NCI-H510A treated with DMSO at 0.1 percent for 48 hours (cell line): ENCODE measurements around the gene CRYGD.
"Not testable (repeated sequence)": the region's sequence is repeated elsewhere in the genome, so short reads cannot be mapped to it uniquely, and the experiment has no call there.

ENCODE experiments used
- DNase-seq: peaks from one replicate; lab custom pipeline; 2025; lab: John Stamatoyannopoulos, UW

Gene CRYGD

DNA sequence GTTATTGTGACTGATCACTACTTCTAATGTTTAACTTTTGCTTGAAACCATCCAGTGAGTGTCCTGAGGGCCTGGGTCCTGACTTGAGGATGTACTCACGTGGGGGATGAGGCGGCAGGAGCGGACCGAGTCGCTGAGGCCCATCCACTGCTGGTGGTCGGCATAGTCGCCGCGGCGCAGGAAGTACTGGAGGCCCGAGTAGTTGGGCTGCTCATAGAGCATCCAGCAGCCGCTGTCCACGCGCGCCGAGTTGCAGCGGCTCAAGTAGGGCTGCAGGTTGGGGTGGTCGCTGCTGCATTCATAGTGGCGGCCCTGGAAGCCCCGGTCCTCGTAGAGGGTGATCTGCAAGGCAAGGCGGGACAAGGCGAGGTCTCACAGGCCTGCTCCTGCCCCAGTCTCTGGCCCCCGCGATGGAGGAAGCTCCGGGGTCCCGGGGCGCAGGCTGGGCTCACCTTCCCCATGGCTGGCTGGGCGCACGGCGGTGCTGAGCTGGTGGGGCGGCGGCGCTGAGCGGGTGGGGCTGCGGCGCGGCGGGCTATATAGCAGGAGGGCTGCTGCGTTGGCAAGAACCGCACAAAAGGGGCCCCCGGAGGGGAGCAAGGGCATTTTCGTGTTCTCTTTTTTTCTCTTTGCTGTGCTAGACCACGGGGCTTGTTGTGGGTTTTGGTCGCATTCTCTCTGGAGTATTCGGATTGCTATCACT, at the start of gene CRYGD:
TSS of gene CRYGD (minus strand) at position 512 of the 703 bp plus-strand sequence. CDS start at position 461, 51 bp downstream.
- not testable (repeated sequence) for DNase-seq

- DNase-seq = no peak
Observed at GRCh38 chr2:208172125-208172524, 47.8 kb upstream of the CRYGD start.

GRCh38 chr2:208164951-208165755, 40.8 kb upstream of the CRYGD start:
- no peak for DNase-seq

DNA sequence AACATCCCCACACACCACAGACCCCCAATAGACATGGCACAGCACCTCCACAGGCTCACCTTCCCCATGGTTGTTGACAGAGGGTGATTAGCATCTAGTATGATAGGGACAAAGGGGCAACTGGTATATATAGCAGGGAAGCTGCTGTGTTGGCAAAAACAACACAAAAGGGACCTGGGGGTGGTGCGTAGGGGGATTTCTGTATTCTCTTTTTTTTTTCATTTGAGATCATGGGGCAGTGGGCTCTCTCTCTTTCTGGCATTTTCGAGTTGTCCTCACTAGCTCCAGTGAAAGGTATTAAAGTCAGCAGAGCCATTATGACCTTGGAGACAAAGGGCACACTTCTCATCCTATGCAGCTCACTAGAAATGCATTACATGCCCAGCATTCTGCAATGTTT, 39.2 kb upstream of the CRYGD start, which contains the start of gene CRYGA:
TSS of gene CRYGA (minus strand) at position 101 of the 400 bp plus-strand sequence. CDS start at position 68, 33 bp downstream.
- no peak for DNase-seq

GRCh38 chr2:208156439-208156838, 32.1 kb upstream of the CRYGD start:
- no peak for DNase-seq

DNA sequence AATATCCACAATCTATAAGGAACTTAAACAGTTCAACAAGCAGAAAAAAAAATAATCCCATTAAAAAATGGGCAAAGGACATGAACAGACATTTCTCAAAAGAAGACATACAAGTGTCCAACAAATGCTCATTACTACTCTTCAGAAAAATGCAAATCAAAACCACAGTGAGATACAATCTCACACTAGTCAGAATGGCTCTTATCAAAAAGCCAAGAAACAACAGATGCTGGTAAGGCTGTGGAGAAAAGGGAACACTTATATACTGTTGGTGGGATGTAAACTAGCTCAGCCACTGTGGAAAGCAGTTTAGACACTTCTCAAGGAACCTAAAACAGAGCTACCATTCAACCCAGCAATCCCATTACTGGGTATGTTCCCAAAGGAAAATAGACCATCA, 28.8 kb upstream of the CRYGD start:
- DNase-seq = no peak

DNA sequence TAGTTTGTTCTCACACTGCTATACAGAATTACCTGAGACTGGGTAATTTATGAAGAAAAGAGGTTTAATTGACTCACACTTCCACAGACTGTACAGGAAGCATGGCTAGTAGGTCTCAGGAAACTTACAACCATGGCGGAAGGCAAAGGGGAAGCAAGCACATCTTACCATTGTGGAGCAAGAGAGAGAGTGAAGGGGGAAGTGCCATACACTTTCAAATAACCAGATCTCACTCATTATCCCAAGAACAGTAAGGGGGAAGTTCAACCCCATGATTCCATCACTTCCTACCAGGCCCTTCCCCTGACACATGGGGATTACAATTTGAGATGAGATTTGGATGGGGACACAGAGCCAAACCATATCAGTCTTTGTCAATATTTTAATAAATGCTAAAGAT, 26.6 kb upstream of the CRYGD start:
- DNase-seq = no peak

DNA sequence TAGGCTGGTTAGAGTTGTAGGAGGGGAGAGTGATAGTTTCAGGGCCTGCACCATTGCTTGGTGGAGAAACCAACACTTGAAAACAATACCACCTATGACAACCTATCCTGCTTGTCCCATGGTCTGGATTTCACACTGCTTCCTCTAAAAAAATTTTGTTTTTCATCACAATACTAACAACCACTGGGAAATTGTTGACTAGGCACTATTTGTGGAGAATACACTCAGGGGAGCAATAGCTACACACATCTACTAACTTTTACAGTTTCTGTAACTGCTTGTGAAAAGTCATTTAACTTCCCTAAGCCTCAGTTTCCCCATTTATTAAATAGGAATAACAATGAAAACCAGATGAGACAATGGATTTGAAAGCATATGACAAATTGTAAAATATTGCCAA, 25.8 kb upstream of the CRYGD start:
- no peak for DNase-seq

- DNase-seq = no peak
Observed at GRCh38 chr2:208148803-208149202, 24.5 kb upstream of the CRYGD start.

- DNase-seq = no peak
Observed at GRCh38 chr2:208147759-208148158, 23.4 kb upstream of the CRYGD start.

DNA sequence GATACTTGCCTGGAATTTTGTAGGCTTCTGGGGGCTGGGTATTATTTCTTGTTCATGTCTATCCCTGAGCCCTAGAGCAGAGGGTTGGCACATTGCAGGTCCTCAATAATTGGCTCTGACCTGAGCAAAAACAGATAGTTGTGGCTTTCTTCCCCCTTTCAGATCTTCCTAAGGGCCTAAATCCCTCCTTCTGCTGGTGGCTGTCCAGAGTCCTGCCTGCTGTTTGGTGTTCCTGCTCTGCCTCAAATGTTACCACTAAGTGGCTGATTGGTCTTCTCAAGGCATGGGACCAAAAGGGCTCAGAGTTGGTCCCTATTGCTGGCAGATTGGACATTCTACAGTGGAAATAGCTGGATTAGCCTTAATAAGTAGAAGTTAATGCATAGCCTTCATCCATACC, 22.7 kb upstream of the CRYGD start:
- no peak for DNase-seq

- DNase-seq = no peak
Observed at GRCh38 chr2:208146006-208146405, 21.7 kb upstream of the CRYGD start, which contains the start of gene CRYGB. CRYGB (minus strand) TSS chr2:208146158; CDS start chr2:208146120, 38 bp downstream.

- DNase-seq = peak; percentile 37
Observed at GRCh38 chr2:208142925-208143799, 18.8 kb upstream of the CRYGD start.

DNA sequence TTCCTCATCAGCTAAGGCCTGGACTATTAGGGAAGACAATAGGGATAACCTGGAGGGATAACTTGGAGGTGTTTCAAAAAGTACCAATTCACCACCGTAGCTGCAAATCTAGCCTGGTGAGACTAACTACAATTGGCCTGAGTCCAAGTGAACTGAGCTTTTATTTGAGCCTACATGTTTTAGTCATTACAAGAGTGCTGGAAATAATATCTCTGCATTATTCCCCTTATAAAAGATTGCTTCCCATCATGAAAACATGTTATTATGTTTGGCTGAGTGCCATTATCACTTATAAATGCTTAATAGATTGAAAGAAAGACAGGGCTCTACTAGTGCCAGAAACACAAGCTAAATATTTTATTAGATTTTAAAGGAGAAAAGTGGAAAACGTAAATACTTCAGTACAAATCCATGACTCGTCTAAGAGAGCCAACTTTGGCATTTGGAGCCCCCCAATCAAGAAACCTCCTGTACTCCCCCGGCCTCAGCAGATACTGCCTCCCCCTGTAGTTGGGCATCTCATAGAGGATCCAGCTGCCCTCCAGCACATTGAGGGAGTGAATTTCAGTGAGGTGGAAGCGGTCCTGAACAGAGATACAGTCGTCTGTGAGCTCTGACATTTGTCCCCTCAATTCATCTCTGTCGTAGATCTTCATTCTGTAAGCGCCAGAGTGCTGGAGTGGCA, 18.1 kb upstream of the CRYGD start:
- peak; percentile 43 for DNase-seq

DNA sequence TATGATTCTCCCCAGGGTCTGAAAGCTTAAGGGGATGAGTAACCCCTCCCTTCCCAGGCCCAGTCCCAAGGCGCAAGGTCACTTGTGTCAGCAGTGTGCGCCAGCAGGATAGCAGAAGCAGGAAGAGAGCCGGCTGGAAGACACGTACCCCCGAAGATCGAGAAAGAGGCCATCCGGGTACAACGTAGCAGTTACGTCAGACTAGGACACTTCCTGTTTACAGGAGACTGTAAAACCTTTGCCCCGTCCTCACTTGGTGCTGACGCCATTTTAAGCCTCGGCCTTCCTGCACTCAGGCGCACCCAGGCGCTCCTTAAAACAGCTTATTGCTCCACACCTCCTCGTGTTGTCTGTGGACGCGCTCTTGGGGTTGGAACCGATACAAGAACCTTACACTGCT, 15.1 kb upstream of the CRYGD start:
- DNase-seq = no peak

- not testable (repeated sequence) for DNase-seq
Observed at GRCh38 chr2:208138334-208138733, 14.0 kb upstream of the CRYGD start.

- no peak for DNase-seq
Observed at GRCh38 chr2:208136716-208137094, 12.4 kb upstream of the CRYGD start.

- DNase-seq = no peak
Observed at GRCh38 chr2:208135794-208136715, 11.7 kb upstream of the CRYGD start.

DNA sequence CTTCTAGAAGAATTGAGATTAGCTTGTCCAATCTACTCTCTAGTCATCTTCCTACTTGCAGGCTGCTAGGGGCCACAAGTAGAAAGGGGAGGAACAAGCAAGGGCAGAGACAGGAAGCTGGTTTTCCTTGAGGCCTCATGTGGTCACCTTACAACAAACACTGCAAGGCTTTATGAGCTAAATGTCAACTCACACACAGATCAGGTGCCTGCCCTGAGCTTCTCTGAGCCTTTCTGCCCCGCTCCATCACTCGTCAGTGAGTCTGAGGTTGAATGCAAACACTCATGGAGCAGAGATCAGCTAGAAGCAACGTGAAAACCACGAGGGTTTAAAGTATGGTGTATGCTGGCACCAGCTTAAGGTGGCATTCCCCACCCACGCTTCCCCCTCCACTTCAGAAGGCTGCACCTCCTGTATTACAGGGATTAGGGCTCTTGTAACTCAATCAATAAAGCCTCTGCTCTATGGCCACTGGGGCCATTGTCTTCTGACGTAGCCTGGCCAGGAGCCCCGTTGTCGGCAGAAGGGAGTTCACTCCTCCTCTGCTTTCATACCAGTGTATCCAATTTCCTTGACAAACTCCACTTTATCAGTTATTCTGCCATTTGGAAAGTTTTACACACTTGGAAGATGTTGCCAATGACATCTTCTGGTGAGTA, 10.7 kb upstream of the CRYGD start:
- DNase-seq = peak; percentile 26

DNA sequence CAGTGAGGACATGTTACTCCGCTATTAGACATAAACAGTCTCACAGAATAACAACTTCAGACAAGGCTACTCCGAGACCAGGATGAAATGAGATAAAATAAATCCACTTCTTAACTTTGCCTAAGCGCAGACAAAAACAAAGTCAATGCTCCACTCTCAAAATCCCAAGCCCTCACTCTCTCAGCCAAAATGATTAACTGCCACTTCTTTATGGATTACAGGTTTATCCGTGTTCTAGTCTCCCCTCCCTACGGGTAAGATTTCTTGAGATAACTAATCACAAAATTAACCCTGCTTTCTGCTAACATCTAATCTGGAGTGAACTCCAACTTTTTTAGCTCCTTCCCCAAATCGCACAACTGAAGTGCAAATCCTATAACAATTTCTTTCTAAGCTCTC, 6.4 kb upstream of the CRYGD start:
- DNase-seq = no peak
